K562 (cell line): ENCODE data around the gene MYH6. TPM values are rescaled to one million over a fixed set of nuclear protein-coding genes. Genes with fewer than 3 reads are reported as not detected.
"Not testable (repeated sequence)": the region's sequence is repeated elsewhere in the genome, so short reads cannot be mapped to it uniquely, and the experiment has no call there.

Experiments used
- ATAC-seq: fragments of 200-7000 bp; cut with Tn5 transposase; 3 replicates; pipeline ENCODE4 v1.9.1; 2020; ENCODE audit warnings: moderate library complexity
- BruUV-seq: library from RNA; stranded (reverse); fragments of 400-500 nt; replicated peaks from 2 replicates; lab custom pipeline; 2021; lab: Mats Ljungman, UMichigan
- CTCF ChIA-PET: fragments of 300-600 bp; formaldehyde crosslinking; extraction: SDS; loops from one replicate; lab custom pipeline; 2021; ENCODE audit warnings: low intra/inter-chr PET ratio; lab: Yijun Ruan, JAX
- POLR2A ChIA-PET: fragments of 300-600, 350-650 bp; sonication (Branson Sonifier 250); formaldehyde crosslinking; extraction: SDS; loops from one replicate; lab custom pipeline; 2021; ENCODE audit warnings: antibody characterized with exemption, inconsistent platforms; lab: Yijun Ruan, JAX
- DNase-seq, 4 experiments: peaks; one replicate each; pipeline versions ENCODE4 v3.0.0 to v3.0.0-alpha.2; 2011 to 2018; ENCODE audit warnings: low spot score in 3 of 4, mixed read lengths in 3 of 4; ENCODE audit errors: extremely low read depth in 1 of 4
- FAIRE-seq: peaks from 2 replicates; lab custom pipeline; 2011; peaks lifted over from hg19 to GRCh38; lab: Jason Lieb, UNC
- H2AFZ ChIP-seq: 2 replicates; pipeline ENCODE4 v1.6.0; 2011; ENCODE audit warnings: low read depth, low read length, control low read depth, inconsistent platforms
- H3K27ac ChIP-seq: fragments of 200-600 bp; 3 replicates; pipeline ENCODE4 v1.8.0; 2011; ENCODE audit warnings: low read depth, mild to moderate bottlenecking, control low read depth, inconsistent platforms, low read length, moderate library complexity, mixed read lengths; ENCODE audit errors: extremely low read depth
- H3K27me3 ChIP-seq, 2 experiments: fragments of 300-600 bp in 1 of 2; 2 replicates in 1 of 2; 3 replicates in 1 of 2; pipeline versions ENCODE4 v1.6.0 to v1.8.0; 2011; ENCODE audit warnings: inconsistent platforms in 2 of 2, low read length in 2 of 2, mild to moderate bottlenecking in 1 of 2, mixed read lengths in 1 of 2, moderate library complexity in 1 of 2; ENCODE audit not compliant: control insufficient read depth in 2 of 2, insufficient read depth in 2 of 2
- H3K36me3 ChIP-seq: fragments of 300-600 bp; 3 replicates; pipeline ENCODE4 v1.8.0; 2011; ENCODE audit warnings: mild to moderate bottlenecking, low read length, inconsistent platforms; ENCODE audit not compliant: control insufficient read depth, insufficient read depth
- H3K4me1 ChIP-seq, 2 experiments: fragments of 200-600 bp in 1 of 2; replicated peaks in 1 of 2; 2 replicates in 1 of 2; 3 replicates in 1 of 2; pipeline versions ENCODE4 v1.5.1 to v1.8.0; 2011; ENCODE audit warnings: inconsistent platforms in 2 of 2, low read length in 2 of 2, mild to moderate bottlenecking in 1 of 2, mixed read lengths in 1 of 2, moderate library complexity in 1 of 2; ENCODE audit not compliant: control insufficient read depth in 2 of 2, insufficient read depth in 2 of 2
- H3K4me2 ChIP-seq: 2 replicates; pipeline ENCODE4 v1.6.1; 2011; ENCODE audit warnings: low read length, control low read depth, inconsistent platforms, mixed read lengths; ENCODE audit not compliant: insufficient read depth
- H3K4me3 ChIP-seq: fragments of 200-600 bp; sonication (generic), shearing (Covaris generic); 2 replicates; pipeline ENCODE4 v1.5.1; 2016; ENCODE audit warnings: control low read depth, inconsistent platforms
- H3K79me2 ChIP-seq: fragments of 200-600 bp; 3 replicates; pipeline ENCODE4 v1.8.0; 2011; ENCODE audit warnings: low read length, inconsistent platforms; ENCODE audit not compliant: control insufficient read depth, insufficient read depth
- H3K9ac ChIP-seq, 2 experiments: 2 replicates each; pipeline versions ENCODE4 v1.6.0 to v1.6.1; 2011; ENCODE audit warnings: low read depth in 2 of 2, low read length in 2 of 2, control low read depth in 1 of 2, inconsistent platforms in 1 of 2, mild to moderate bottlenecking in 1 of 2, mixed read lengths in 1 of 2; ENCODE audit not compliant: insufficient read depth in 1 of 2
- H3K9me1 ChIP-seq: one replicate; pipeline ENCODE4 v1.6.0; 2011; ENCODE audit warnings: inconsistent platforms, mild to moderate bottlenecking, low read length, moderate library complexity; ENCODE audit not compliant: control insufficient read depth, insufficient read depth
- H3K9me3 ChIP-seq: replicated peaks from 2 replicates; pipeline ENCODE4 v1.5.1; 2011; ENCODE audit warnings: low read depth, low read length, inconsistent platforms; ENCODE audit not compliant: control insufficient read depth, insufficient read depth
- H4K20me1 ChIP-seq: replicated peaks from 2 replicates; pipeline ENCODE4 v1.6.1; 2011; ENCODE audit warnings: low read length, inconsistent platforms, mixed read lengths; ENCODE audit not compliant: control insufficient read depth, insufficient read depth
- CTCF ChIP-seq, 3 experiments: IDR thresholded peaks in 2 of 3; conservative IDR thresholded peaks in 1 of 3; 2 replicates each; pipeline ENCODE4 v1.5.1; 2011 to 2012; ENCODE audit warnings: low read length in 3 of 3, mild to moderate bottlenecking in 3 of 3, control low read depth in 2 of 3, improper control_type of control experiment in 1 of 3, inconsistent platforms in 1 of 3, low read depth in 1 of 3, mixed read lengths in 1 of 3, moderate library complexity in 1 of 3; ENCODE audit not compliant: insufficient read depth in 2 of 3
- RAD21 ChIP-seq, 2 experiments: fragments of 250-450 bp in 1 of 2; fragments of 450-650 bp in 1 of 2; sonication (Bioruptor Pico) in 1 of 2; formaldehyde crosslinking in 1 of 2; IDR thresholded peaks in 1 of 2; conservative IDR thresholded peaks in 1 of 2; 2 replicates each; pipeline versions ENCODE4 v1.4.0 to v1.8.0; 2020 to 2022; ENCODE audit warnings: mild to moderate bottlenecking in 2 of 2, moderate library complexity in 1 of 2
- RFX1 ChIP-seq: fragments of 450-650 bp; IDR thresholded peaks from 2 replicates; pipeline ENCODE4 v1.6.1; 2016; ENCODE audit warnings: mild to moderate bottlenecking, moderate library complexity
- SP1 ChIP-seq: sonication (generic); formaldehyde crosslinking; IDR thresholded peaks from 2 replicates; pipeline ENCODE4 v1.8.1; 2022; ENCODE audit warnings: mild to moderate bottlenecking, missing genetic modification reagents
- SRSF9 ChIP-seq: fragments of 200-400 bp; formaldehyde crosslinking; IDR thresholded peaks from 2 replicates; pipeline ENCODE4 v1.6.1; 2017; ENCODE audit warnings: low read depth, low read length, borderline replicate concordance
- WGBS: fragments of 100-300 bp; shearing (Covaris generic); methylation state at CpG from one replicate; pipeline ENCODE4 v1.1.6; 2016; ENCODE audit warnings: low coverage, mixed read lengths; ENCODE audit not compliant: insufficient coverage; ENCODE audit errors: missing lambda C conversion rate; 5-methylcytosine and 5-hydroxymethylcytosine counted together
- in situ Hi-C: fragments of 300-500 bp; cut with MboI; formaldehyde crosslinking; loops from 4 replicates; pipeline ENCODE4 v1.15.0; 2018; ENCODE audit warnings: inconsistent platforms, mixed read lengths
- intact Hi-C: fragments of 100-400 bp; cut with micrococcal nuclease; formaldehyde crosslinking; loops from 2 replicates; pipeline ENCODE4 v1.14.2; 2022
- polyA plus RNA-seq, 8 experiments: library from polyadenylated mRNA; depleted of rRNA in 4 of 8; stranded (reverse) in 5 of 8; unstranded in 3 of 8; fragments of >200 nt; fragmentation: Nextera tagmentation in 2 of 8; fragmentation: Illumina TruSeq in 1 of 8; extraction: Ambion mirVana in 2 of 8; extraction: Trizol in 1 of 8; gene quantifications; 2 replicates each; pipeline versions ENCODE4 v1.2.1 to v1.2.3, GENCODE V29; 2011 to 2014; ENCODE audit warnings: inconsistent platforms in 1 of 8, missing spikeins in 1 of 8
- total RNA-seq, 7 experiments: library from RNA; depleted of rRNA in 6 of 7; stranded (reverse); fragments of >200 nt in 6 of 7; fragmentation: Illumina TruSeq in 2 of 7; extraction: Trizol in 2 of 7; gene quantifications; 2 replicates each; pipeline versions ENCODE4 v1.2.1 to v1.2.3, GENCODE V29; 2011 to 2021; ENCODE audit warnings: low replicate concordance in 1 of 7

MYH6 gene
- total and polyA plus RNA-seq, 9 of the 15 experiments (the other 6 are each of a cell fraction or from before 2014, with no cell fraction given): not detected

GRCh38 chr14:23407516-23408306 is at the start of gene MYH6 (continued):
- TF ChIP-seq SRSF9 (no peak), SP1 (CRISPR knock-in tag) (no peak), RFX1 (no peak)
- TF ChIP-seq, all 486 proteins: peak for 0

GRCh38 chr14:23456883-23457586 is 49.0 kb upstream of the MYH6 start:
- 0 out of 2 replicates have a peak overlapping the region, but pooled peaks have one; percentile 16 for H2AFZ ChIP-seq
- intact Hi-C loops: loop anchor here (10.0 kb wide), 1 partner anchor 132 kb away; the partner anchor contains the start of gene PABPN1
- 87% methylated on average over 6 of the region's 11 CpGs for whole genome bisulfite sequencing
- H3K27ac ChIP-seq, H3K36me3 ChIP-seq, BruUV-seq, H3K4me2 ChIP-seq, H4K20me1 ChIP-seq, CTCF ChIA-PET, H3K9ac ChIP-seq, H3K27me3 ChIP-seq, H3K9me3 ChIP-seq, H3K4me3 ChIP-seq, H3K9me1 ChIP-seq, in situ Hi-C loops, H3K79me2 ChIP-seq: not testable (repeated sequence)
- H3K4me1 ChIP-seq: peaks cover 3 to 10% of the 10 kb centered on the region in 2 experiments; a peak in 2 of 5 replicates
- FAIRE-seq: peak; percentile 65
- peak; percentile 52; the same call in 2 of the 3 replicates for ATAC-seq
- POLR2A ChIA-PET: interaction anchor here (0.7 kb wide), 1 partner anchor 20 kb away, joined by 3 read pairs; no protein-coding TSS in a partner anchor
- DNase-seq: peak in 1 of 4 experiments; percentile 37
- TF ChIP-seq RAD21 (CRISPR knock-in tag; conservative IDR thresholded peaks at IDR 0.05 in 1 of 2, IDR thresholded peaks at IDR 0.05 in 1 of 2) (peak in 1 of 2 experiments; percentile 54; a peak in 2 of 4 replicates), CTCF (IDR thresholded peaks at IDR 0.05 in 2 of 3, conservative IDR thresholded peaks at IDR 0.05 in 1 of 3; ENCODE audit: insufficient read depth in 2 of 3, low read depth in 1 of 3, low read length in 3 of 3) (peak; percentile 37 to 47 (median 41); a peak in 3 of 6 replicates)
